HCT116 (cell line): ENCODE data around the gene PCMT1. TPM values are rescaled to one million over a fixed set of nuclear protein-coding genes. Genes with fewer than 3 reads are reported as not detected.
"Not testable (repeated sequence)": the region's sequence is repeated elsewhere in the genome, so short reads cannot be mapped to it uniquely, and the experiment has no call there.

ENCODE experiments used
- ATAC-seq: fragments of 200-7000 bp; cut with Tn5 transposase; 2 replicates; pipeline ENCODE4 v1.9.1; 2020; ENCODE audit warnings: mild to moderate bottlenecking, moderate library complexity
- BruUV-seq: library from RNA; stranded (reverse); fragments of 400-500 nt; replicated peaks from 2 replicates; lab custom pipeline; 2021; lab: Mats Ljungman, UMichigan
- CTCF ChIA-PET: fragments of 300-600 bp; sonication (Branson Sonifier 250); formaldehyde crosslinking; loops from one replicate; lab custom pipeline; 2021; ENCODE audit warnings: antibody characterized with exemption; lab: Charles Lee
- POLR2A ChIA-PET: fragments of 300-600, 350-600 bp; sonication (Branson Sonifier 250); formaldehyde crosslinking; loops from one replicate; lab custom pipeline; 2021; ENCODE audit warnings: antibody characterized with exemption; lab: Charles Lee
- RAD21 ChIA-PET, 2 experiments: fragments of 300-600 bp; sonication (Branson Sonifier 250); formaldehyde crosslinking; loops; one replicate each; lab custom pipeline; 2023; ENCODE audit warnings: low total read pairs in 2 of 2; ENCODE audit not compliant: uncharacterized antibody in 2 of 2, unreplicated experiment in 2 of 2, low non-redundant PET in 1 of 2; lab: Charles Lee
- DNase-seq: peaks from one replicate; pipeline ENCODE4 v3.0.0-alpha.2; 2010; ENCODE audit warnings: low read depth, low spot score
- H2AFZ ChIP-seq: fragments of 200-600 bp; shearing (Covaris generic), sonication (generic); 2 replicates; pipeline ENCODE4 v1.6.1; 2017; ENCODE audit warnings: low read depth, mixed run types, mixed read lengths, antibody characterized with exemption, low read length; ENCODE audit not compliant: poor library complexity, severe bottlenecking
- H3K27ac ChIP-seq: 2 replicates; pipeline ENCODE4 v1.5.1; 2012; ENCODE audit warnings: low read depth, low read length
- H3K27me3 ChIP-seq: fragments of 200-600 bp; sonication (generic); 2 replicates; pipeline ENCODE4 v1.6.1; 2016; ENCODE audit warnings: mixed run types, low read length, mixed read lengths; ENCODE audit not compliant: insufficient read depth
- H3K36me3 ChIP-seq, 2 experiments: fragments of 200-500 bp in 1 of 2; fragments of 200-600 bp in 1 of 2; sonication (Bioruptor generic) in 1 of 2; sonication (generic) in 1 of 2; 2 replicates each; pipeline versions ENCODE4 v1.5.1 to v1.6.1; 2014 to 2016; ENCODE audit warnings: low read length in 2 of 2, inconsistent platforms in 1 of 2, mixed read lengths in 1 of 2, mixed run types in 1 of 2; ENCODE audit not compliant: insufficient read depth in 2 of 2, control insufficient read depth in 1 of 2
- H3K4me1 ChIP-seq, 2 experiments: fragments of 200-600 bp in 1 of 2; sonication (generic) in 1 of 2; 2 replicates each; pipeline versions ENCODE4 v1.5.1 to v1.6.1; 2012 to 2017; ENCODE audit warnings: low read length in 2 of 2, inconsistent platforms in 1 of 2, mild to moderate bottlenecking in 1 of 2, mixed read lengths in 1 of 2, mixed run types in 1 of 2, moderate library complexity in 1 of 2; ENCODE audit not compliant: insufficient read depth in 2 of 2, control insufficient read depth in 1 of 2
- H3K4me2 ChIP-seq: fragments of 200-600 bp; sonication (generic); 2 replicates; pipeline ENCODE4 v1.6.1; 2017; ENCODE audit warnings: mixed run types, low read length, mixed read lengths
- H3K4me3 ChIP-seq, 2 experiments: fragments of 200-600 bp in 1 of 2; sonication (generic) in 1 of 2; replicated peaks in 1 of 2; 2 replicates each; pipeline ENCODE4 v1.5.1; 2011 to 2016; ENCODE audit warnings: low read length in 2 of 2, control low read depth in 1 of 2, low read depth in 1 of 2, mild to moderate bottlenecking in 1 of 2, mixed read lengths in 1 of 2, mixed run types in 1 of 2
- H3K79me2 ChIP-seq: fragments of 200-600 bp; sonication (generic); 2 replicates; pipeline ENCODE4 v1.6.1; 2017; ENCODE audit warnings: mild to moderate bottlenecking, mixed run types, low read length, moderate library complexity, mixed read lengths; ENCODE audit not compliant: insufficient read depth
- H3K9ac ChIP-seq: fragments of 200-600 bp; sonication (generic); 2 replicates; pipeline ENCODE4 v1.6.1; 2016; ENCODE audit warnings: low read length, mixed read lengths
- H3K9me2 ChIP-seq: fragments of 200-600 bp; sonication (generic), shearing (Covaris generic); 2 replicates; pipeline ENCODE4 v1.6.1; 2017; ENCODE audit warnings: mixed run types, mild to moderate bottlenecking, moderate library complexity; ENCODE audit not compliant: insufficient read depth
- H3K9me3 ChIP-seq, 2 experiments: fragments of 200-500 bp in 1 of 2; fragments of 200-600 bp in 1 of 2; sonication (Bioruptor generic) in 1 of 2; sonication (generic) in 1 of 2; 2 replicates each; pipeline ENCODE4 v1.6.1; 2014 to 2017; ENCODE audit warnings: low read length in 2 of 2, mixed read lengths in 2 of 2, inconsistent platforms in 1 of 2, low read depth in 1 of 2, mild to moderate bottlenecking in 1 of 2, mixed run types in 1 of 2, moderate library complexity in 1 of 2; ENCODE audit not compliant: control insufficient read depth in 1 of 2, insufficient read depth in 1 of 2
- H4K20me1 ChIP-seq: fragments of 200-600 bp; sonication (generic), shearing (Covaris generic); 2 replicates; pipeline ENCODE4 v1.6.1; 2017; ENCODE audit warnings: mixed run types, mild to moderate bottlenecking, moderate library complexity; ENCODE audit not compliant: insufficient read depth
- CEBPB ChIP-seq: IDR thresholded peaks from 2 replicates; pipeline ENCODE4 v1.6.1; 2012; ENCODE audit warnings: low read depth
- intact Hi-C: fragments of 100-400 bp; cut with micrococcal nuclease; formaldehyde crosslinking; loops from 2 replicates; pipeline ENCODE4 v1.10.0; 2022
- total RNA-seq: library from RNA; stranded (reverse); gene quantifications from one replicate; pipeline ENCODE4 v1.2.1, GENCODE V29; 2021; ENCODE audit not compliant: unreplicated experiment

Gene PCMT1
- total RNA-seq, 1 experiment from 2014 or later: 86.9 TPM

DNA sequence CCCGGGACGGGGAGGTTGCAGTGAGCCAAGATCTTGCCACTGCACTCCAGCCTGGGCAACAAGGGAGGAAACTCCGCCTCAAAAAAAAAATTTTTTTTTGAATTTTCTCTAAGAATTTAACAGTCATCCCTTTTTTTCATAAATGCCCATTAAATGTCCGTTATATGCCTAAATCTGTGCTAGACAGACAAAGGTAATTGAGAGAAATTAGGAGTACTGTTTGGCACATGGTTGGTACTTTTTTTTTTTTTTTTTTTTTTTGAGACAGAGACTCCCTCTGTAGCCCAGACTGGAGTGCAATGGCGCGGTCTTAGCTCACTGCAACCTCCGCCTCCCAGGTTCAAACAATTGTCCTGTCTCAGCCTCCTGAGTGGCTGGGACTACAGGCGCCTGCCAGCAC is 1.7 kb downstream of the PCMT1 start:
- BruUV-seq: no TSS peak
- POLR2A ChIA-PET: no interaction called here
- Histone ChIP-seq H3K4me2 (peak overlapping the region; percentile 91; the same call in 1 of the 2 replicates), H3K79me2 (peaks cover 68% of the 10 kb centered on the region), H2AFZ (no peak overlapping the region), H3K9ac (no peak overlapping the region), H3K4me3 (no peak overlapping the region), H3K27me3 (no peaks in the 10 kb centered on the region), H3K27ac (no peak overlapping the region; the same call in 1 of the 2 replicates), H3K4me1 (peaks cover 15 to 24% of the 10 kb centered on the region in 2 experiments), H3K9me3 (no peaks in the 10 kb centered on the region), H3K36me3 (no peaks in the 10 kb centered on the region), H3K9me2 (no peaks in the 10 kb centered on the region), H4K20me1 (peaks cover 7% of the 10 kb centered on the region; the same call in 1 of the 2 replicates)
- TF ChIP-seq CEBPB: no peak
- intact Hi-C loops: no loop called here
- ATAC-seq: no peak
- no peak for DNase-seq
- CTCF ChIA-PET: no interaction called here
- RAD21 ChIA-PET: no interaction called here

GRCh38 chr6:149751920-149752319 is 2.4 kb downstream of the PCMT1 start:
- DNase-seq, intact Hi-C loops, RAD21 ChIA-PET, BruUV-seq, H3K9me3 ChIP-seq, H3K4me2 ChIP-seq, H4K20me1 ChIP-seq, H3K4me3 ChIP-seq, H3K36me3 ChIP-seq, H2AFZ ChIP-seq, H3K9me2 ChIP-seq, CTCF ChIA-PET, H3K9ac ChIP-seq, H3K27ac ChIP-seq, H3K27me3 ChIP-seq, POLR2A ChIA-PET, ATAC-seq: not testable (repeated sequence)
- H3K4me1 ChIP-seq: peaks cover 11 to 19% of the 10 kb centered on the region in 2 experiments
- H3K79me2 ChIP-seq: peaks cover 74% of the 10 kb centered on the region
